Sigmoid colon (tissue), 7 donors: ENCODE data around the gene ABCF1. TPM values are rescaled to one million over a fixed set of nuclear protein-coding genes. Genes with fewer than 3 reads are reported as not detected.
A peak's percentile ranks its signal among the peaks of the same experiment; 100 is the strongest.

ENCODE experiments used
- DNase-seq: peaks from one replicate; pipeline ENCODE4 v3.0.0-alpha.2; 2019
- H3K27ac ChIP-seq, 4 donors: fragments of 200-600 bp; sonication (generic); one replicate each; pipeline ENCODE4 v1.5.1; 2016 to 2019; ENCODE audit warnings: mild to moderate bottlenecking in 1 of 4
- H3K27me3 ChIP-seq, 3 donors: fragments of 200-600 bp; sonication (generic); one replicate each; pipeline ENCODE4 v1.5.1; 2019; ENCODE audit warnings: mild to moderate bottlenecking in 1 of 3
- H3K36me3 ChIP-seq, 4 donors: fragments of 200-600 bp; sonication (generic); one replicate each; pipeline ENCODE4 v1.5.1; 2016 to 2019
- H3K4me1 ChIP-seq, 4 donors: fragments of 200-600 bp; sonication (generic); one replicate each; pipeline ENCODE4 v1.5.1; 2017 to 2019
- H3K4me3 ChIP-seq, 4 donors: fragments of 200-600 bp; sonication (generic); one replicate each; pipeline ENCODE4 v1.5.1; 2017 to 2019; ENCODE audit warnings: mild to moderate bottlenecking in 2 of 4, moderate library complexity in 1 of 4
- H3K9me3 ChIP-seq, 4 donors: fragments of 200-600 bp in 3 of 4; sonication (generic) in 3 of 4; one replicate each; pipeline versions ENCODE4 v1.5.1 to v1.6.1; 2013 to 2019
- EP300 ChIP-seq, 4 donors: sonication (generic); formaldehyde crosslinking; IDR thresholded peaks; one replicate each; pipeline ENCODE4 v1.6.1; 2017; ENCODE audit warnings: antibody characterized with exemption in 4 of 4
- POLR2A ChIP-seq, 2 donors: fragments of 450-650 bp; IDR thresholded peaks; one replicate each; pipeline ENCODE4 v1.6.1; 2016; ENCODE audit warnings: antibody characterized with exemption in 2 of 2, mild to moderate bottlenecking in 2 of 2, moderate library complexity in 2 of 2
- POLR2AphosphoS5 ChIP-seq, 4 donors: sonication (generic); formaldehyde crosslinking; IDR thresholded peaks; one replicate each; pipeline ENCODE4 v1.6.1; 2017; ENCODE audit warnings: antibody characterized with exemption in 4 of 4
- WGBS, 2 donors: extraction: QIAGEN DNeasy Blood & Tissue Kit; methylation state at CpG; one replicate each; pipeline ENCODE4 v1.1.7; 2013; 5-methylcytosine and 5-hydroxymethylcytosine counted together
- intact Hi-C: fragments of 100-400 bp; cut with DNase I; formaldehyde crosslinking; loops from one replicate; pipeline ENCODE4 v1.15.1; 2023
- polyA plus RNA-seq, 3 donors: library from polyadenylated mRNA; stranded (reverse); fragments of 200-250 nt; gene quantifications; one replicate each; pipeline ENCODE4 v1.2.3, GENCODE V29; 2013
- total RNA-seq, 4 donors: library from RNA; depleted of rRNA; stranded (reverse); fragments of >200 nt; gene quantifications; one replicate each; pipeline ENCODE4 v1.1.0, GENCODE V29; 2016
- TF ChIP-seq, protein P1 (sequence below), 4 experiments: fragments of 450-650 bp in 3 of 4; fragments of 200-600 bp in 1 of 4; IDR thresholded peaks; one replicate each; pipeline ENCODE4 v1.5.1; 2016 to 2019; ENCODE audit warnings: antibody characterized with exemption in 4 of 4, mild to moderate bottlenecking in 3 of 4, moderate library complexity in 2 of 4
- donor health status: healthy with polysubstance abuse.
- donor health status: Bipolar disorder and iron deficiency.
- donor health status: healthy.

Gene ABCF1
- total and polyA plus RNA-seq, 7 donors = 17.4 to 46.7 (median 31.4) TPM

- Histone ChIP-seq H3K9me3 (no peaks in the 10 kb centered on the region), H3K36me3 (no peaks in the 10 kb centered on the region), H3K4me3 (no peak overlapping the region), H3K27me3 (no peaks in the 10 kb centered on the region), H3K4me1 (peaks cover 0 to 9% (median 7%) of the 10 kb centered on the region in 4 donors), H3K27ac (no peak overlapping the region)
- intact Hi-C loops = no loop called here
- no peak for DNase-seq
- TF ChIP-seq, protein P1, sequence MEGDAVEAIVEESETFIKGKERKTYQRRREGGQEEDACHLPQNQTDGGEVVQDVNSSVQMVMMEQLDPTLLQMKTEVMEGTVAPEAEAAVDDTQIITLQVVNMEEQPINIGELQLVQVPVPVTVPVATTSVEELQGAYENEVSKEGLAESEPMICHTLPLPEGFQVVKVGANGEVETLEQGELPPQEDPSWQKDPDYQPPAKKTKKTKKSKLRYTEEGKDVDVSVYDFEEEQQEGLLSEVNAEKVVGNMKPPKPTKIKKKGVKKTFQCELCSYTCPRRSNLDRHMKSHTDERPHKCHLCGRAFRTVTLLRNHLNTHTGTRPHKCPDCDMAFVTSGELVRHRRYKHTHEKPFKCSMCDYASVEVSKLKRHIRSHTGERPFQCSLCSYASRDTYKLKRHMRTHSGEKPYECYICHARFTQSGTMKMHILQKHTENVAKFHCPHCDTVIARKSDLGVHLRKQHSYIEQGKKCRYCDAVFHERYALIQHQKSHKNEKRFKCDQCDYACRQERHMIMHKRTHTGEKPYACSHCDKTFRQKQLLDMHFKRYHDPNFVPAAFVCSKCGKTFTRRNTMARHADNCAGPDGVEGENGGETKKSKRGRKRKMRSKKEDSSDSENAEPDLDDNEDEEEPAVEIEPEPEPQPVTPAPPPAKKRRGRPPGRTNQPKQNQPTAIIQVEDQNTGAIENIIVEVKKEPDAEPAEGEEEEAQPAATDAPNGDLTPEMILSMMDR (IDR thresholded peaks at IDR 0.05) = no peak
- no peak for TF ChIP-seq EP300 (IDR thresholded peaks at IDR 0.05)
- TF ChIP-seq POLR2A (IDR thresholded peaks at IDR 0.05) = no peak
- TF ChIP-seq POLR2AphosphoS5 (IDR thresholded peaks at IDR 0.05) = no peak
- 83 to 88% methylated on average over 3 of the region's 3 CpGs for WGBS, 2 donors
Measured at GRCh38 chr6:30537931-30538330, 33.3 kb upstream of the ABCF1 start.

DNA sequence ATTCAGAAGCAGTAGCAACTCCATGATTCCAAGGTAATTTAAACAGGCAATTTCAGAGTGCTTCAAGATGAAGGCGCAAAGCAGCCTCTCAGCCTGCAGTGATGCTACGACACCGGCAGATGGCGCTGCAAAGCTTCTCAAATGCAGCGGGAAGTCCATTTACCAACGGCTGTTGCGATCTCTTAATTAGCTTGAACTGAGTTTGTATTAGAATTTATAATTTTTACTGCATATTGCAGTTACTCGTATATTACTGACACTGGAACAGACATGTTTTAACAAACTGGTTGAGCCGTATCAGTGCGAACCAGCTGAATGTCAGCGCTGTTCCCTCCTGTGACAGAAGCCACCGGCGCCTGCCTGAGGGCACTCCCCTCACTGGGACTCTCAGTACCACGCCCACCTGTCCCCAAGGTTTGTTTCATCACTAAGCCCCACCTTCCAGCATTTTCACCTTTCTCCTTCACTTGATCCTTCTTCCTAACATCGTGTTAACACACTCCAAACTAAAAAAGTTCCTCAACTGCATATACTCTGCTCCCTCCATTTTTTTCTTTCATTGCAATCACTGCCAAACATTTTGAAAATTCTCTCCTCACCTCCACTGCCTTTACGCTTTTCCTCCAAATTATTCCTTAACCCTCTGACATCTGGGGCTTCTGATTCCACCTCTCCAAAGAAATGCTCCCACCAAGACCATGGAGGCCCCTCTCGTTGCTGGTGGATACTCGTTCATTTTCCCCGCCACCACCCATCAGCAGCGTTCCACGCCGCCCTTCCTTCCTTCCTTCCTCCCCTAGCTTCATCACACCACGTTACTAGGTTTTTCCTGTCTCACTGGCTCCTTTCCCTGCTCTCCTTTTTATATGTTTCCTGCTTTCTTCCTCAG lies 29.5 kb upstream of the ABCF1 start:
- DNase-seq = peak; percentile 86
- Histone ChIP-seq H3K27me3 (no peaks in the 10 kb centered on the region), H3K4me3 (peak overlapping the region in 2 of 4 donors; percentile 33 to 36), H3K9me3 (no peaks in the 10 kb centered on the region), H3K4me1 (peaks cover 0 to 9% (median 6%) of the 10 kb centered on the region in 4 donors), H3K27ac (peak overlapping the region in 3 of 4 donors; percentile 21 to 30 (median 29)), H3K36me3 (peaks cover 0 to 19% (median 4%) of the 10 kb centered on the region in 4 donors)
- WGBS, 2 donors = 8 to 15% methylated on average over 23 of the region's 23 CpGs
- TF ChIP-seq EP300 (IDR thresholded peaks at IDR 0.05) (no peak), POLR2A (IDR thresholded peaks at IDR 0.05) (no peak), POLR2AphosphoS5 (IDR thresholded peaks at IDR 0.05) (peak in 2 of 4 donors; percentile 18 to 25)
- TF ChIP-seq, protein P1 (IDR thresholded peaks at IDR 0.05) = peak; percentile 77 to 97 (median 89)
- intact Hi-C loops = loop anchor here (1.0 to 10.0 kb wide), 3 partner anchors 56 to 197 kb away; partner anchors contain the start of gene RPP21

- WGBS, 2 donors = 15 to 28% methylated on average over 4 of the region's 4 CpGs
- H3K27me3 ChIP-seq = no peaks in the 10 kb centered on the region
- peaks cover 0 to 25% (median 10%) of the 10 kb centered on the region in 4 donors for H3K36me3 ChIP-seq
- no peak overlapping the region for H3K27ac ChIP-seq
- intact Hi-C loops = loop anchor here (5.0 to 10.0 kb wide), 2 partner anchors 55 to 198 kb away; partner anchors contain the start of gene RPP21
- H3K4me1 ChIP-seq = peaks cover 0 to 9% (median 6%) of the 10 kb centered on the region in 4 donors
- H3K4me3 ChIP-seq = no peak overlapping the region
- no peak for DNase-seq
- no peak for TF ChIP-seq POLR2AphosphoS5 (IDR thresholded peaks at IDR 0.05)
- no peak for TF ChIP-seq EP300 (IDR thresholded peaks at IDR 0.05)
- TF ChIP-seq, protein P1 (IDR thresholded peaks at IDR 0.05) = no peak
- no peaks in the 10 kb centered on the region for H3K9me3 ChIP-seq
Measured at GRCh38 chr6:30542404-30542725, 28.9 kb upstream of the ABCF1 start.

DNA sequence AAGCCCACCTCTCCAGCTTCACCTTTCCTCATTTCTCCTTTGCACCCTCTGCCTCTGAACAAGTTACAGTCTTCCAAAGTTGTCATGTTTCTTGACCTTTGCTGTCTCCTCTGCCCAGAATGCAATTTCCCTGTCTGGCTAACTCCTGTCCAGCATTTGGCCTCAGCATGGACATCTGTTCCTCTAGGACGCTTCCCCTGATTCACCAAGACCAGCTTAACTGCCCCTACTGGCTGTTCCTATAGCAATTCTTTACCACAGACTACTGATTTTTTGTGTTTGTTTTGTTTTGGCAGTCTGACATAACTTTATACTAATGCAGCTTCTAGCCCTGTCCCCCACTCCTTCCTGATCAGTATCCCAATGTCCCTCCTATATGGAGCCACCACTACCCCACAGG lies 28.3 kb upstream of the ABCF1 start:
- Histone ChIP-seq H3K36me3 (peaks cover 0 to 30% (median 12%) of the 10 kb centered on the region in 4 donors), H3K27ac (no peak overlapping the region), H3K4me3 (no peak overlapping the region), H3K4me1 (peaks cover 0 to 9% (median 6%) of the 10 kb centered on the region in 4 donors), H3K9me3 (no peaks in the 10 kb centered on the region), H3K27me3 (no peaks in the 10 kb centered on the region)
- DNase-seq = no peak
- TF ChIP-seq EP300 (IDR thresholded peaks at IDR 0.05) (no peak), POLR2AphosphoS5 (IDR thresholded peaks at IDR 0.05) (no peak), POLR2A (IDR thresholded peaks at IDR 0.05) (no peak)
- TF ChIP-seq, protein P1 (IDR thresholded peaks at IDR 0.05) = no peak
- intact Hi-C loops = loop anchor here (5.0 to 10.0 kb wide), 2 partner anchors 54 to 198 kb away; partner anchors contain the start of gene RPP21
- WGBS, 2 donors = 73 to 79% methylated on average over 1 of the region's 1 CpG
